OCI-LY7 (cell line): Measurements from ENCODE around the gene MSL1.

Experiments used
- EZH2phosphoT487 ChIP-seq: fragments of 200-600 bp; sonication (generic); IDR thresholded peaks from 2 replicates; pipeline ENCODE4 v1.6.1; 2018; ENCODE audit warnings: low read depth, borderline replicate concordance, mild to moderate bottlenecking, mixed run types, antibody characterized with exemption, low read length, moderate library complexity, mixed read lengths
- TF ChIP-seq, protein P1 (sequence below): fragments of 200-600 bp; sonication (generic); conservative IDR thresholded peaks from 2 replicates; pipeline ENCODE4 v1.5.1; 2014; ENCODE audit warnings: mild to moderate bottlenecking, antibody characterized with exemption, low read length, moderate library complexity, mixed read lengths

DNA sequence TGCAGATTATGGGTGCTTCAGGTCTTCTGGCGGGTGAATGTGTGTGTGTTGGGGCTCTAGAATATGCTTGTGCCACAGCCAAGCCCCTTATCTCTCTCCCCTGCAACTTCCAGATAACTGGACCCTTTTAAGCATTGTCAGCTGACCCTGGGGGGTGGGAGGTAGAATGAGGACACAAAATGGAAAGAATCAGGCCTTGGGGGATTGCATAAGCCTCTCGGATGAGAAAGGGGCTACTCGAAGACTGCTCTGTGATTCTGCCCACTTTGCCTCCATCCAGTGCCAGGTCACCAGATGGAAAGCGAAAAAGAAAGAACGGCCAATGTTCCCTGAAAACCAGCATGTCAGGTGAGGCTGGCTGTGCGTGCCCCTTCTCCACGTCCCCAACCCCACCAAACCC lies 45.2 kb upstream of the MSL1 start:
- TF ChIP-seq, protein P1, sequence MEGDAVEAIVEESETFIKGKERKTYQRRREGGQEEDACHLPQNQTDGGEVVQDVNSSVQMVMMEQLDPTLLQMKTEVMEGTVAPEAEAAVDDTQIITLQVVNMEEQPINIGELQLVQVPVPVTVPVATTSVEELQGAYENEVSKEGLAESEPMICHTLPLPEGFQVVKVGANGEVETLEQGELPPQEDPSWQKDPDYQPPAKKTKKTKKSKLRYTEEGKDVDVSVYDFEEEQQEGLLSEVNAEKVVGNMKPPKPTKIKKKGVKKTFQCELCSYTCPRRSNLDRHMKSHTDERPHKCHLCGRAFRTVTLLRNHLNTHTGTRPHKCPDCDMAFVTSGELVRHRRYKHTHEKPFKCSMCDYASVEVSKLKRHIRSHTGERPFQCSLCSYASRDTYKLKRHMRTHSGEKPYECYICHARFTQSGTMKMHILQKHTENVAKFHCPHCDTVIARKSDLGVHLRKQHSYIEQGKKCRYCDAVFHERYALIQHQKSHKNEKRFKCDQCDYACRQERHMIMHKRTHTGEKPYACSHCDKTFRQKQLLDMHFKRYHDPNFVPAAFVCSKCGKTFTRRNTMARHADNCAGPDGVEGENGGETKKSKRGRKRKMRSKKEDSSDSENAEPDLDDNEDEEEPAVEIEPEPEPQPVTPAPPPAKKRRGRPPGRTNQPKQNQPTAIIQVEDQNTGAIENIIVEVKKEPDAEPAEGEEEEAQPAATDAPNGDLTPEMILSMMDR, result no peak
- no peak for TF ChIP-seq EZH2phosphoT487
